Endothelial cell of umbilical vein (primary cell): ENCODE data around the gene CYTH1. TPM values are rescaled to one million over a fixed set of nuclear protein-coding genes. Genes with fewer than 3 reads are reported as not detected.

Experiments used
- BruUV-seq: library from RNA; stranded (reverse); fragments of 400-500 nt; replicated peaks from 2 replicates; lab custom pipeline; 2021; lab: Mats Ljungman, UMichigan
- CTCF ChIA-PET: fragments of 300-600, 350-600 bp; sonication (Branson Sonifier 250); formaldehyde crosslinking; loops from one replicate; lab custom pipeline; 2021; ENCODE audit warnings: antibody characterized with exemption, inconsistent platforms; lab: Charles Lee
- POLR2A ChIA-PET: fragments of 300-600, 350-600 bp; sonication (Branson Sonifier 250); formaldehyde crosslinking; loops from one replicate; lab custom pipeline; 2021; ENCODE audit warnings: antibody characterized with exemption, inconsistent platforms; lab: Charles Lee
- DNase-seq: peaks from one replicate; pipeline ENCODE4 v3.0.0-alpha.2; 2011; ENCODE audit warnings: low read depth, low spot score
- FAIRE-seq: peaks from 2 replicates; lab custom pipeline; 2011; peaks lifted over from hg19 to GRCh38; lab: Jason Lieb, UNC
- H2AFZ ChIP-seq: 2 replicates; pipeline ENCODE4 v1.6.0; 2012; ENCODE audit warnings: low read depth, low read length, control low read depth, inconsistent platforms
- H3K27ac ChIP-seq: 2 replicates; pipeline ENCODE4 v1.5.1; 2011; ENCODE audit warnings: low read depth, mild to moderate bottlenecking, control low read depth, low read length, moderate library complexity; ENCODE audit not compliant: insufficient read depth
- H3K27me3 ChIP-seq, 2 experiments: 2 replicates each; pipeline versions ENCODE4 v1.6.0 to v1.6.1; 2011; ENCODE audit warnings: low read length in 2 of 2, mixed read lengths in 1 of 2; ENCODE audit not compliant: control insufficient read depth in 2 of 2, insufficient read depth in 2 of 2
- H3K36me3 ChIP-seq, 2 experiments: 2 replicates in 1 of 2; 3 replicates in 1 of 2; pipeline ENCODE4 v1.5.1; 2011; ENCODE audit warnings: low read length in 2 of 2, mild to moderate bottlenecking in 1 of 2, moderate library complexity in 1 of 2; ENCODE audit not compliant: control insufficient read depth in 2 of 2, insufficient read depth in 2 of 2; ENCODE audit errors: extremely low read depth in 1 of 2
- H3K4me1 ChIP-seq: 3 replicates; pipeline ENCODE4 v1.5.1; 2011; ENCODE audit warnings: mild to moderate bottlenecking, low read length; ENCODE audit not compliant: control insufficient read depth, insufficient read depth; ENCODE audit errors: extremely low read depth
- H3K4me2 ChIP-seq: 2 replicates; pipeline ENCODE4 v1.6.1; 2011; ENCODE audit warnings: low read length, control low read depth, mixed read lengths; ENCODE audit not compliant: insufficient read depth
- H3K4me3 ChIP-seq, 3 experiments: fragments of 200-600 bp in 1 of 3; sonication (generic), shearing (Covaris generic) in 1 of 3; replicated peaks in 1 of 3; 2 replicates each; pipeline ENCODE4 v1.5.1; 2011 to 2016; ENCODE audit warnings: control low read depth in 3 of 3, low read length in 3 of 3, mild to moderate bottlenecking in 2 of 3, inconsistent platforms in 1 of 3, low read depth in 1 of 3, moderate library complexity in 1 of 3; ENCODE audit not compliant: insufficient read depth in 1 of 3
- H3K79me2 ChIP-seq: 2 replicates; pipeline ENCODE4 v1.6.0; 2012; ENCODE audit warnings: low read length, inconsistent platforms; ENCODE audit not compliant: control insufficient read depth, insufficient read depth
- H3K9ac ChIP-seq: replicated peaks from 2 replicates; pipeline ENCODE3; 2011; ENCODE audit warnings: low read length, control low read depth; ENCODE audit not compliant: insufficient read depth; ENCODE audit errors: extremely low read depth
- H3K9me1 ChIP-seq: replicated peaks from 3 replicates; pipeline ENCODE4 v1.6.0; 2011; ENCODE audit warnings: mild to moderate bottlenecking, low read length; ENCODE audit not compliant: control insufficient read depth, insufficient read depth; ENCODE audit errors: extremely low read depth
- H3K9me3 ChIP-seq: replicated peaks from 2 replicates; pipeline ENCODE4 v1.5.1; 2012; ENCODE audit warnings: low read length, inconsistent platforms; ENCODE audit not compliant: control insufficient read depth, insufficient read depth
- H4K20me1 ChIP-seq: replicated peaks from 2 replicates; pipeline ENCODE3; 2011; ENCODE audit warnings: mild to moderate bottlenecking, low read length; ENCODE audit not compliant: control insufficient read depth, insufficient read depth; ENCODE audit errors: extremely low read depth
- EZH2 ChIP-seq: IDR thresholded peaks from 2 replicates; pipeline ENCODE4 v1.6.1; 2012; ENCODE audit warnings: borderline replicate concordance, low read depth, mild to moderate bottlenecking, moderate library complexity, low read length, inconsistent platforms; ENCODE audit not compliant: severe bottlenecking
- FOS ChIP-seq: IDR thresholded peaks from 2 replicates; pipeline ENCODE4 v1.6.1; 2011; ENCODE audit warnings: mild to moderate bottlenecking, low read length, moderate library complexity, borderline replicate concordance; ENCODE audit not compliant: insufficient read depth
- GATA2 ChIP-seq: IDR thresholded peaks from 2 replicates; pipeline ENCODE4 v1.7.0; 2011; ENCODE audit warnings: low read depth, mild to moderate bottlenecking, moderate library complexity, mixed read lengths, low read length; ENCODE audit not compliant: insufficient read length, insufficient read depth
- JUN ChIP-seq: IDR thresholded peaks from 2 replicates; pipeline ENCODE4 v1.6.1; 2011; ENCODE audit warnings: borderline replicate concordance, low read depth; ENCODE audit not compliant: insufficient read length, insufficient read depth
- MYC ChIP-seq: IDR thresholded peaks from one replicate; pipeline ENCODE4 v1.6.1; 2011; ENCODE audit warnings: mild to moderate bottlenecking, low read depth, low read length
- POLR2A ChIP-seq: IDR thresholded peaks from 2 replicates; pipeline ENCODE4 v1.6.1; 2012; ENCODE audit warnings: low read depth, mild to moderate bottlenecking, control low read depth, low read length
- POLR2AphosphoS5 ChIP-seq: IDR thresholded peaks from 2 replicates; pipeline ENCODE4 v1.6.1; 2012; ENCODE audit warnings: low read depth, mild to moderate bottlenecking, control low read depth, low read length, moderate library complexity; ENCODE audit not compliant: insufficient read depth
- dilution Hi-C: fragments of 300-500 bp; cut with MboI; formaldehyde crosslinking; loops from one replicate; pipeline ENCODE4 v1.15.0; 2019; ENCODE audit warnings: low sequenced_read_pairs; ENCODE audit not compliant: extremely low pct_ligation_motif_present
- intact Hi-C: fragments of 100-400 bp; cut with micrococcal nuclease; formaldehyde crosslinking; loops from one replicate; pipeline ENCODE4 v1.10.0; 2022
- polyA plus RNA-seq, 4 experiments: library from polyadenylated mRNA; depleted of rRNA in 3 of 4; stranded (reverse) in 3 of 4; unstranded in 1 of 4; fragments of >200 nt; gene quantifications; 2 replicates each; pipeline versions ENCODE4 v1.2.1 to v1.2.3, GENCODE V29; 2011 to 2012; ENCODE audit warnings: missing spikeins in 1 of 4
- total RNA-seq: library from RNA; stranded (reverse); gene quantifications from 2 replicates; pipeline ENCODE4 v1.2.3, GENCODE V29; 2021
- TF ChIP-seq, protein P1 (sequence below): IDR thresholded peaks from 2 replicates; pipeline ENCODE4 v1.6.1; 2011; ENCODE audit not compliant: insufficient read depth, insufficient read length
- TF ChIP-seq, protein P2 (sequence below), 2 donors: IDR thresholded peaks; 1 replicate in 1 of 2; 2 replicates in 1 of 2; pipeline ENCODE4 v1.5.1; 2011; ENCODE audit warnings: low read length in 2 of 2, mild to moderate bottlenecking in 2 of 2, moderate library complexity in 2 of 2, control low read depth in 1 of 2, inconsistent platforms in 1 of 2, low read depth in 1 of 2; ENCODE audit not compliant: insufficient read depth in 1 of 2; ENCODE audit errors: extremely low read depth in 1 of 2

CYTH1 gene
- total and polyA plus RNA-seq, 2 donors (not counting 3 experiments of a cell fraction or from before 2014, with no cell fraction given) = 35.9 to 49.9 TPM

DNA sequence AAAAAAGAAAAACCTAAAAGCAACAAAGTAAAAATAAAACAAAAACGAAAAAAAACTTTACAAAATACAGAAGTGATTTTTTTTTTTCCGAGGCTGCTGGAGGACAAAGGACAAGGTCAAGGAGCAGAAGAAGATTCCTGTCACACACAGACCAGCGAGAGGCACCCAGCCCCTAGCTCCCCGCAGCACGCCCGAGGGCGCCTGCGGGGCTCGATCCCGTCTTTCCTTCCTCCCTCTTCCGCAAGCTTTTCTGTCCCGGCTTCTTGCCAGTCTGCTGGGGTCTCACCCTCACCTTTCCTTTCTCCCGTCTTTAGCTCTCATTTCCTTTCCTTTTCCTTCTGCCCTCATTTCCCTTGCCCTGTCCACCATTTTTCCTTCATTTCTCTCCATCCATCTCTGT lies 138.7 kb downstream of the CYTH1 start:
- FAIRE-seq (no peak), DNase-seq (no peak)
- Histone ChIP-seq H3K27me3 (no peaks in the 10 kb centered on the region), H2AFZ (no peak overlapping the region), H3K4me1 (peaks cover 8% of the 10 kb centered on the region), H3K27ac (no peak overlapping the region), H3K36me3 (no peaks in the 10 kb centered on the region), H3K9me1 (no peaks in the 10 kb centered on the region), H3K79me2 (no peaks in the 10 kb centered on the region), H4K20me1 (no peaks in the 10 kb centered on the region), H3K9me3 (no peaks in the 10 kb centered on the region), H3K4me2 (no peak overlapping the region), H3K4me3 (no peak overlapping the region), H3K9ac (no peak overlapping the region)
- POLR2A ChIA-PET = no interaction called here
- CTCF ChIA-PET = no interaction called here
- intact Hi-C loops (no loop called here), dilution Hi-C loops (loop anchor here (25.0 kb wide), 1 partner anchor 156 kb away; no protein-coding TSS in a partner anchor)
- no TSS peak for BruUV-seq
- TF ChIP-seq POLR2A (no peak), GATA2 (no peak)
- TF ChIP-seq, protein P1, sequence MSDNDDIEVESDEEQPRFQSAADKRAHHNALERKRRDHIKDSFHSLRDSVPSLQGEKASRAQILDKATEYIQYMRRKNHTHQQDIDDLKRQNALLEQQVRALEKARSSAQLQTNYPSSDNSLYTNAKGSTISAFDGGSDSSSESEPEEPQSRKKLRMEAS = no peak

DNA sequence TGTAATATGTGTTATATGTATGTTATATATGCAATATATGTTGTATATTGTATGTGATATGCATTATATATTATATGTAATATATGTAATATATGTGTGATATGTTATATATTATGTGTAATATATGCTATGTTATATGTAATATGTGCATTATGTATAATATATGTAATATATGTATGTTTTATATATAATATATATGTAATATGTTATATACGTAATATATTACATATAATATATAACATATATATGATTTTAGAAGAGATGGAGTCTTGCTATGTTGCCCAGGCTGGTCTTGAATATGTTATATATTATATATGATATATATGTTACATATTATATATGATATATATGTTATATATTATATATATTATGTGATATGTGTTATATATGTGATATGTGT lies 139.4 kb downstream of the CYTH1 start:
- TF ChIP-seq EZH2 (no peak), MYC (no peak), POLR2A (no peak), POLR2AphosphoS5 (no peak), GATA2 (no peak), JUN (no peak), FOS (no peak)
- TF ChIP-seq, protein P2, sequence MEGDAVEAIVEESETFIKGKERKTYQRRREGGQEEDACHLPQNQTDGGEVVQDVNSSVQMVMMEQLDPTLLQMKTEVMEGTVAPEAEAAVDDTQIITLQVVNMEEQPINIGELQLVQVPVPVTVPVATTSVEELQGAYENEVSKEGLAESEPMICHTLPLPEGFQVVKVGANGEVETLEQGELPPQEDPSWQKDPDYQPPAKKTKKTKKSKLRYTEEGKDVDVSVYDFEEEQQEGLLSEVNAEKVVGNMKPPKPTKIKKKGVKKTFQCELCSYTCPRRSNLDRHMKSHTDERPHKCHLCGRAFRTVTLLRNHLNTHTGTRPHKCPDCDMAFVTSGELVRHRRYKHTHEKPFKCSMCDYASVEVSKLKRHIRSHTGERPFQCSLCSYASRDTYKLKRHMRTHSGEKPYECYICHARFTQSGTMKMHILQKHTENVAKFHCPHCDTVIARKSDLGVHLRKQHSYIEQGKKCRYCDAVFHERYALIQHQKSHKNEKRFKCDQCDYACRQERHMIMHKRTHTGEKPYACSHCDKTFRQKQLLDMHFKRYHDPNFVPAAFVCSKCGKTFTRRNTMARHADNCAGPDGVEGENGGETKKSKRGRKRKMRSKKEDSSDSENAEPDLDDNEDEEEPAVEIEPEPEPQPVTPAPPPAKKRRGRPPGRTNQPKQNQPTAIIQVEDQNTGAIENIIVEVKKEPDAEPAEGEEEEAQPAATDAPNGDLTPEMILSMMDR (IDR thresholded peaks at IDR 0.05; ENCODE audit: extremely low read depth in 1 of 2, insufficient read depth in 1 of 2, low read depth in 1 of 2, low read length in 2 of 2) = no peak
- TF ChIP-seq, protein P1 = no peak
- Histone ChIP-seq H3K27ac (no peak overlapping the region), H3K4me2 (no peak overlapping the region), H3K36me3 (no peaks in the 10 kb centered on the region), H3K9ac (no peak overlapping the region), H4K20me1 (no peaks in the 10 kb centered on the region), H3K4me3 (no peak overlapping the region), H3K9me1 (no peaks in the 10 kb centered on the region), H3K79me2 (no peaks in the 10 kb centered on the region), H3K27me3 (no peaks in the 10 kb centered on the region), H3K9me3 (no peaks in the 10 kb centered on the region), H3K4me1 (peaks cover 8% of the 10 kb centered on the region), H2AFZ (no peak overlapping the region)
- ChIA-PET POLR2A (no interaction called here), CTCF (no interaction called here)
- intact Hi-C loops (no loop called here), dilution Hi-C loops (loop anchor here (25.0 kb wide), 1 partner anchor 155 kb away; no protein-coding TSS in a partner anchor)
- no peak for DNase-seq
- BruUV-seq = no TSS peak
- FAIRE-seq = no peak
